Brain microvascular endothelial cell (primary cell): Measurements from ENCODE around the gene ACTN1.
"Not testable (repeated sequence)": the region's sequence is repeated elsewhere in the genome, so short reads cannot be mapped to it uniquely, and the experiment has no call there.

Experiments
- DNase-seq: peaks from one replicate; pipeline ENCODE4 v3.0.0-alpha.2; 2020
- H3K27ac ChIP-seq: fragments of 250-450 bp; sonication (Bioruptor Pico); 2 replicates; pipeline ENCODE4 v1.5.1; 2020; ENCODE audit warnings: mild to moderate bottlenecking, moderate library complexity
- H3K27me3 ChIP-seq: fragments of 250-450 bp; sonication (Bioruptor Pico); replicated peaks from 2 replicates; pipeline ENCODE4 v1.5.1; 2020; ENCODE audit warnings: mild to moderate bottlenecking
- H3K36me3 ChIP-seq: fragments of 250-450 bp; sonication (Bioruptor Pico); replicated peaks from 2 replicates; pipeline ENCODE4 v1.5.1; 2020; ENCODE audit warnings: mild to moderate bottlenecking
- H3K4me3 ChIP-seq: 2 replicates; pipeline ENCODE4 v1.5.1; 2011; ENCODE audit warnings: low read depth, mild to moderate bottlenecking, control low read depth, low read length, moderate library complexity
- in situ Hi-C: cut with HindIII; loops from 2 replicates; pipeline ENCODE4 v1.10.0; 2017; ENCODE audit warnings: low sequenced_read_pairs, low pct_ligation_motif_present
- TF ChIP-seq, protein P1 (sequence below): IDR thresholded peaks from 2 replicates; pipeline ENCODE4 v1.5.1; 2011; ENCODE audit warnings: low read depth, mild to moderate bottlenecking, moderate library complexity, low read length, control low read depth, inconsistent platforms; ENCODE audit errors: missing control alignments

Gene ACTN1

DNA sequence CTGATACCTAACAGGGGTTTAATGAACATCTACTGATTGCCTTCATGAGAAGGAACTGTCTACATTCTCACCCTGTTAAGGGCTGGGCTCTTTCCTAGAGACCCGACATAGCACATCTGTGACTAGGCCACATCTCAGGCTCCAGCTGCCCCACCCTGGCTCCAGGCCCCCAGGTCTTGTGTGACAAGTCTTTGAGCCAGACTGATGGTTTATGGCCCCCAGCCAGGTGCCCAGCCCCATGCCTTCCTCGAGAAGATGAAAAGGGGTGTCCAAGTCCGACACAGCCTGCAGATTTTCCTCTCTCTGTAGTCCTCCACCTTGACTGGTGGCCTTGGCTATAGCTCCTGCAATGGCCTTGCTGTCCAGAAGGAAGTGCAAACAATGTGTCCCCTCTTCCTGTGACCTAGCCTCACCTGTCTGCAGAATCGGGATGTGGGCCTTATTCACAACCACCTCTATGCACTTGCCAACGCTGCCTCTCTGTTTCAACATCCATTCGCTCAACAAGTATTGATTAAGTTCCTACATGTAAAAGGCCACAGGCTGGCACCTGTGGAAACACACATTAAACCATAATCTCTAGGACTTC lies 4.2 kb downstream of the ACTN1 start:
- no peak for DNase-seq
- Histone ChIP-seq H3K36me3 (peaks cover 79% of the 10 kb centered on the region), H3K27me3 (no peaks in the 10 kb centered on the region), H3K27ac (peak overlapping the region; percentile 97), H3K4me3 (no peak overlapping the region)
- TF ChIP-seq, protein P1, sequence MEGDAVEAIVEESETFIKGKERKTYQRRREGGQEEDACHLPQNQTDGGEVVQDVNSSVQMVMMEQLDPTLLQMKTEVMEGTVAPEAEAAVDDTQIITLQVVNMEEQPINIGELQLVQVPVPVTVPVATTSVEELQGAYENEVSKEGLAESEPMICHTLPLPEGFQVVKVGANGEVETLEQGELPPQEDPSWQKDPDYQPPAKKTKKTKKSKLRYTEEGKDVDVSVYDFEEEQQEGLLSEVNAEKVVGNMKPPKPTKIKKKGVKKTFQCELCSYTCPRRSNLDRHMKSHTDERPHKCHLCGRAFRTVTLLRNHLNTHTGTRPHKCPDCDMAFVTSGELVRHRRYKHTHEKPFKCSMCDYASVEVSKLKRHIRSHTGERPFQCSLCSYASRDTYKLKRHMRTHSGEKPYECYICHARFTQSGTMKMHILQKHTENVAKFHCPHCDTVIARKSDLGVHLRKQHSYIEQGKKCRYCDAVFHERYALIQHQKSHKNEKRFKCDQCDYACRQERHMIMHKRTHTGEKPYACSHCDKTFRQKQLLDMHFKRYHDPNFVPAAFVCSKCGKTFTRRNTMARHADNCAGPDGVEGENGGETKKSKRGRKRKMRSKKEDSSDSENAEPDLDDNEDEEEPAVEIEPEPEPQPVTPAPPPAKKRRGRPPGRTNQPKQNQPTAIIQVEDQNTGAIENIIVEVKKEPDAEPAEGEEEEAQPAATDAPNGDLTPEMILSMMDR: no peak
- in situ Hi-C loops: no loop called here

DNA sequence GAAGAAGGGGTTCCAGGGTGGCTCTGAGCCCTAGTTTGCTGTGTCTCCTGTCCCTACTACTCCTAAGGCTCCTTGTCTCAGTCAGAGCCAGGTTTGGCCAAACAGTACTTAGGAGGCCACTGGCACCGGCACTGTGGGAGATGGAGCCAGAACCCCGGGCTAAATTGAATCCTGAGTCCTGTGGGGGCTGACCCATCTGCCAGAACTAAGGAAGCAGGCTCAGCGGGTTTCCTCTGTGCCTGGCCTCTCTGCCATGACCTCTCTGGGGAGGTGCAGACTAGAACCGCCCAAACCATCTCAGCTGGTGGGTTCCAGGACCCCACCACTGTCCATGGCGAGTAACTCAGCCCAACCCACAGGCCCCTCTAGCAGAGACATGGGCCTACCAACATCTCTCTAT lies 5.5 kb downstream of the ACTN1 start:
- Histone ChIP-seq H3K36me3 (peaks cover 82% of the 10 kb centered on the region), H3K27me3 (no peaks in the 10 kb centered on the region), H3K27ac (peak overlapping the region; percentile 63), H3K4me3 (no peak overlapping the region)
- TF ChIP-seq, protein P1: no peak
- in situ Hi-C loops: no loop called here
- no peak for DNase-seq

DNA sequence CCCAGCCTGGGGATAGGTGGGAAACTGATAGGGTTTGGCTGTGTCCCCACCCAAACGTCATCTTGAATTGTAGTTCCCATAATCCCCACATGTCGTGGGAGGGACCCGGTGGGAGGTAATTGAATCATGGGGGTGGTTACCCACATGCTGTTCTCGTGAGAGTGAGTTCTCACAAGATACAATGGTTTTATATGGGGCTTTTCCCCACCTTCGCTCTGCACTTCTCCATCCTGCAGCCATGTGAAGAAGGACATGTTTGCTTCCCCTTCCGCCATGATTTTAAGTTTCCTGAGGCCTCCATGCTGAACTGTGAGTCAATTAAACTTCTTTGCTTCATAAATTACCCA lies 5.9 kb downstream of the ACTN1 start:
- peak overlapping the region; percentile 63 for H3K27ac ChIP-seq
- H3K36me3 ChIP-seq: peaks cover 83% of the 10 kb centered on the region
- H3K4me3 ChIP-seq, H3K27me3 ChIP-seq, DNase-seq, in situ Hi-C loops: not testable (repeated sequence)

DNA sequence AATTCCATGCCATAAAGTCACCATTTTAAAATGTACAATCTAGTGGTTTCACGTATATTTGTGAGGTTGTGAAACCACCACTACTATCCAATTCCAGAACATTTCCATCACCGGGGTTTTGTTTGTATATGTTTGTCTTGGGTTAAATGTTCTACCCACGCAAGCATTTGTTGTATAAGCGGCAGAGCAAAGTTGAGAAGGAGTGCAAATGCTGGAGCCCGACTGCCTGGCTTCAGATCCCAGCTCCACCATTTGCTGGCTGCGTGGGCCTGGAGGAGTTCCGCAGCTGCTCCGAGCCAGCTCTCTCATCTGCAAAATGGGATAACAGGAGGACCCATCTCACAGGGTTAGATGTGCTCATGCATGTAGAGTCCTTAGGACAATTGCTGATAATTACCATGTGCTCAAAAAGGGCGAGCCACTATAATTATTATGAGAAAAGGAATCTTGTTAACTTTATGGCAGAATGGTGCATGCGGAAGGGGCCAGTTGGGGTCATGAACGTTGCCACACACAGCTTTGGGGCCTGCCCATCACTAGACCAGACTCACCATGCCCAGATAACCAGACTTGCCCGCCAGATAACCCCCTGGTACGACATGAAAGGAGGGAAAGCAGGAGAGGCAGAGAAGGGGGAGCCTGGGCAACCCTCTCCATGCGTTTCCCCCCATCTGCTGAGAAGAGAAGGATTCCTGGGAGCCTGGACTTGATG lies 6.4 kb downstream of the ACTN1 start:
- no peak for DNase-seq
- Histone ChIP-seq H3K4me3 (no peak overlapping the region), H3K27me3 (no peaks in the 10 kb centered on the region), H3K27ac (peak overlapping the region; percentile 63), H3K36me3 (peaks cover 81% of the 10 kb centered on the region)
- in situ Hi-C loops: no loop called here
- TF ChIP-seq, protein P1: no peak

DNA sequence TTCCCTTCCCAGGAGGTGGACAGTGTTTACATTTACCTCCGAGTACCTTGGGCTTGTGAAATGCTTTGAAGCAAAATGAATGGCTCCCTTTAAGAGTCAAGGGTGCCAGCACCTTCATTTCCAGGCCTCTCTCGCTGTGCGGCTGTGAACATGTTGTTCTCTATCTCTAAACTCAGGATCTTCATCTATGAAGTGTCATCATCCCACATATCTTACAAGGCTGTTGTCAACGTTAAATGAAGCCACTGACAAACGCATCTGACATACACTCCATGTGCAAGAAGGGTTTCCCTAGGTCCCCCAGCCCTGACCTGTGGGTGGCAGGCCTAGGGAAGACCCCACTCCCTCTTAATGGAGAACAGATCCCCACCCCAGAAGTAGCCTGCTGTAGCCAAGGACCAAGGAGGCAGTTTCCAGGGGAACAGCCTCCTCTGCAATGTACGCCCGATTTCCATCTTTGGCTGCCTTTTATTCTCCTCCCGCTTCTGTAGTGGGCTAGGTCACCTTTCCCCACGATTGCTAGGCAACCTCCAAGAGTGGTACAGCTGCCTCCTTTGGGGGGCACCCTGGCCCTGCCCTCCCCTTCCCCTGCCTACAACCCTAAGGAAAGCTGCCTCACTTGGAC lies 7.6 kb downstream of the ACTN1 start:
- TF ChIP-seq, protein P1: no peak
- no peak overlapping the region for H3K27ac ChIP-seq
- no peak overlapping the region for H3K4me3 ChIP-seq
- in situ Hi-C loops: no loop called here
- H3K27me3 ChIP-seq: no peaks in the 10 kb centered on the region
- H3K36me3 ChIP-seq: peaks cover 79% of the 10 kb centered on the region
- DNase-seq: no peak

DNA sequence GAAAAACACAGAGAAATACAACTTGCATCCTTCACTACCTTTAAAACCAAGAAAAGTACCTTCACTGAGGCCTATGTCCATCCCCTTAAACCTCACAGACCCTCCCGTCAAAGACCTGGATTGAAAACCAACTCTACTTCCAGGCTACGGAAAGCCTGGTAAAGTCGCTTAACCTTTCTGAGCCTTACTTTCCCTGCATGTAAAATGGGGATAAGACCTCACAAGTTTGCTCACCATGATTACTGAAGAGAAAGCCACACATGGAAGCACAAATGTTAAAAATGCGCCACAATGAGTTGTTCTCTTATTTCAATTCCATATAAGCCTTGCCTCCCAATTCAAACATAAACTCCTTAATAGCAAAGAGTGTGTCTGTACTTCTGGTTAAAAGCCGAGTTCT lies 8.4 kb downstream of the ACTN1 start:
- TF ChIP-seq, protein P1: no peak

More for the DNA sequence above, 8.4 kb downstream of the ACTN1 start:
- Histone ChIP-seq H3K36me3 (peaks cover 73% of the 10 kb centered on the region), H3K27ac (no peak overlapping the region), H3K27me3 (no peaks in the 10 kb centered on the region), H3K4me3 (no peak overlapping the region)
- DNase-seq: no peak
- in situ Hi-C loops: no loop called here
